Kidney tubule cell (primary cell): ENCODE results near the gene ANP32E.
A peak's percentile ranks its signal among the peaks of the same experiment; 100 is the strongest.

Experiments used
- DNase-seq: peaks from one replicate; pipeline ENCODE4 v3.0.0-alpha.2; 2018; ENCODE audit warnings: low spot score

Gene ANP32E

DNA sequence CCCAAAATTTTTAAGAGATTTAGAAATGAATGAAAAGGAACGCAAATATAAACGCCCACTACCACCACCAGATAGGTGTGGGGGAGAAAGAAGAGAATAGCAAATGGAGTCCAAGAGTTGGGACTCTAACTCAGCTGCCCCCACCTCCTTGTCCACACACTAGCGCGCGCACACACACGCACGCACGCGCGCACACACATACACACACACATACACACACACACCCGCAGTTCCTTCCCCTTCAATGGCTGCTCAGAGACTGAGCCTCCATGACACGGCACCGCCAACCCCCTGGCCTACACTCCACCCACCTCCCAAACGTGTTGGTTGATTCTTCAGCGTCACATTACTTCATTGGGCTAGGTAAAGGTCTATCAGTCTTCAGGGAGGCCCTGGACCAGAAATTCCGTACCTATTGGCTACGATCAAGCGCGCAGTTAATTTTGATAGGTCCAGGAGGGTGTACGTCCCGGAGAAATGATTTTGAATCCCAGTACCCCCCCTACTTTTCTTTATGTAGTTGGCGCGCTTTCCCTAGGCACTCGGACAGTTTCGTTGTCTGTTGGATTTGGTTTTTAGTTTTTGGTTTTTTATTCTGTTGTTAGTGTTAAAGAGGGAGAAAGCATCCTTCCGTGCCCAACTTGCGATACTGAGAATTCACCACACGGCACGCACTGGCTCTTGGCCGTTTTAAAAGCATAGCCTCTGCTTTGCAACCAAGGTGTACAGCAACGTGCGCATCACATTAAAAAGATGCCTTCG lies at the start of gene ANP32E:
Gene ANP32E, minus strand, starts transcription at position 261 of the 762 bp plus-strand sequence. CDS start 326 bp downstream, outside the sequence.
- peak; percentile 99 for DNase-seq

DNA sequence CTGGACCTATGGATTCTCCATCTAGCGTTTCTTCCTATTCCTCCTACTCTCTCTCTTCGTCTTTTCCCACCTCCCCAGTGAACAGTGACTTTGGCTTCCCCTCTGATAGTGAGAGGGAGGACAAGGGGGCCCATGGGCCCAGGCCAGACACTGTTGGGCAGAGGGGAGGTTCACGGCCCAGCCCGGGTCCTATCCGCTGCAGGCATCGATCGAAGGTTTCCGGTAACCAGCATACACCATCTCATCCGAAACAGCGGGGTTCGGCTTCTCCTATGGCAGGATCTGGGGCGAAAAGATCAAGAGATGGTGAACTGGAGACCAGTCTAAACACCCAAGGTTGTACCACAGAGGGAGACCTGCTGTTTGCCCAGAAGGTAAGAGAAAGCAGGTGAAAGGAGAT lies 47.3 kb upstream of the ANP32E start:
- no peak for DNase-seq

DNA sequence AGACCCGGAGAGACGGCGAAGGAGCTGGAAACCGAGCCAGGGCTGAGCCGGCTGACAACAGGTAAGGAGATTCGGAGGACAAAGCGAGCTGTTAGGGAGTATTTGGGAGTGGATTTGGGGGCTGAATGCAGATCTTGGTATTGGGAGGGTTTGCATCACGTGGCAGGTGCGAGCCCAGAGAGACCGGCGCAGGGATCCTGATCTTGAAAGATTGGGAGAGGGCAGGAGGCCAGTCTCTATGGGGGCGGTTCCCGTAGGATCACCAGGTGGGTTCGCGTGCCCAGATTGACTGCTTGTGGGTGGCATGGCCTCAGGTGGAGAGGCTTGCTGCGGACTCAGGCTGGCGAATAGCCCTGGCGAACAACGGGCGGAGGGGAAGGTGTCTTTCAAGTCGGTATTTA lies 46.6 kb upstream of the ANP32E start:
- no peak for DNase-seq

DNA sequence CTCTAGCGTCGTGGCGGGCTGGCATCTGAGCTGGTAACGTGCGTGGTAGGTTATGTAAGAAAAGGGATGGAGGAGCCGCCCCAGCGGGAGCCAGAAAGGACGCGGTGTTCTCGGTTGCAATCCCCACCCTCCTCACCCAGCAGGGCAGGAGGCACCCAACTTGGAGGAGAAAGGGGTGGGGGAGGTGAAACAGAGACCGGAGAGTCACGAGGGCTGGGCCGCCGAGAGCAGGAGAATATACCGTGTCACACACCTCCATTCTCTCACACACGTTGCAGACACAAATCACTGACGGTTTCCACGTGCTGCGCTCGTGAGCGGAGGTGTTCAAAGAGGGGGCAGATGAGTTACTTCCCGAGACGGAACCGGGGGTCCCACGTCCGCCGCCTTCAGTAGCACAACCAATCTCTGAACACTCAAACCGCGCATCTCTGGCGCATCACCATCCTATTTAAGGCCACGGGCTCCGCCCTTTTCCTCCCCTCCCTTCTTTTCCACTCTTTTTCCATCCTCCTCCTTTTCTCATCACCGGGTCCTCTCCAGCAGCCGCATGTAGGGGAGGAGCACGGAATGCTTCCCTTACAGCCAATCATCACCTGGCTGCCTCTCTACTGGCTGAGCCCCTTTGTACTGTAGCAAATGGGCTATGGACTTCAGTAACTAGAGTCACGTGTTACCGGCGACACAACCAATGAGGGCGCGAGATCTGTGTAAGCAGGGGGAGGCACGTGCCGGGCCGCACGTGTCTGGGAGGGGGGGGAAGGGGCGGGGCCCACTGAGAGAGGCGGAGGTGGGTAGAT lies 46.0 kb upstream of the ANP32E start, which contains the start of gene CIART:
Gene CIART, plus strand, starts transcription at position 797 of the 800 bp plus-strand sequence. CDS start 714 bp downstream, outside the sequence.
- DNase-seq, result peak; percentile 99

DNA sequence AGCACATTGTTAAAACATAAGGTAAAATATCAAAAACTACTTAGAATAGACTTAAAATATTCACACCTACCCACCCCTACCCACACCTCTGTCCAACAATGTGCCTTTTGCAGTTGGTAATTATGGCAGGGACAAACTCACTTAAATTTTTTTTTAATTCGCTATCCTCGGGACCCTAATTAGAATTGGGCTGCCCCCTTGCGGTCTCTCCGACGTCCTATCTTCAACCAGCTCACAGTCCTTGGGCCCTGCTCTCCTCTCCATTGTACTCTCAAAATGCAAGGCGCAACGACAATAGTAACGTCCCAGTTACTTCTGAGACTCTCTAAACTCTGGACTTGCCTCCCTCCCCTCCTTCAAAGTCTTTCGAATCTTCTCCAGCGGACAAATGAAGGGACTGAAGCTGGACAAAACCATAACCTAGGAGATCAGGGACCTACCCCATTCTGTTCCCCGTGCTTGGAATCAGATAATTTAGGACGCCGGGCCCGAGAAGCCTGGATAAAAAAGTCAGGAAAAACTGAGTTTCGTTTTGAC lies 45.4 kb upstream of the ANP32E start:
- peak; percentile 64 for DNase-seq

DNA sequence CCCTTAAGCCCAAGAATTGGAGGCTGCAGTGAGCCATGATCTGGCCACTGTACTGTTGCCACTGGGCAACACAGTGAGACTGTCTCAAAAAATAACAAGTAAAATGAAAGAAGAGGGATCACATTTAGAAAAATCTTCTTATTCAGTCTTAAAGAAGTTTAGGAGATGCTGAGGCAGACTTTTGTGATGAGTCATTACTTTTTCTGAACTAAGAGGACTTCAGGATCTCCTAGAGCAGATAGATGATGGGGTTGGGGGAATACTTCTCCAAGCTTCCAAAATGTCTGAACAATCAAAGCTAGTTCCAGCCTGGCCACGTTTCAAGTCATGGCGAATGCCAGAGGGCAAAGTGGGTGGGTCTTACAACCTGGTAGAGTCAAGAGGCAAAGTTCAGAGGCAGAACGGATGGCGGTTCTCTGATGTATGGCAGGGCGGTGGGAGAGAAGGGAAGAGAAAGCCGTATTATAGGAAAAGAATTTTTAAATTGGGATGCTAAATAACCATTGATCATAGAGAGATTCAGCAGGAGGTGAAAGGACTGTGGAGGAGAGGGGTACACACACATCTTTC lies 44.3 kb upstream of the ANP32E start:
- DNase-seq, result no peak

DNA sequence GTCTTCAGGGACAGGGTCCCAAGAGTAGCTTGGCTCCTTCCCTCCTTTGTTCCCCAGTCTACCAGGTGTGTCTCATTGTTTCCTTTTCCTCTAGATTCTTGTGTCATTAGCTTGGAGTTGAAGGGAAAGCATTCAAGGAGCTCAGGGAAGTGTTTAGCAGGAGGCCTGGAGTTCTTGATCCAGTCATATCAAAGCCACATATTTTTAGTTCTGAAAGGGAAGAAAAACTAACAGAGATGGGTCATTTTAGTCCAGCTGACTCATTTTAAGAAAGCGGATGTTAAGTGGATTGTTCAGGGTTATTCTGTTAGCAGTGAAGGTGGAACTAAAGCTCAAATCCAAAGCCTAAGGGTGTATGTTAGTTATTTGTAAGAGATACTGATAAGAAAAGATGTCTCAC lies 37.4 kb upstream of the ANP32E start:
- DNase-seq, result peak; percentile 14

DNA sequence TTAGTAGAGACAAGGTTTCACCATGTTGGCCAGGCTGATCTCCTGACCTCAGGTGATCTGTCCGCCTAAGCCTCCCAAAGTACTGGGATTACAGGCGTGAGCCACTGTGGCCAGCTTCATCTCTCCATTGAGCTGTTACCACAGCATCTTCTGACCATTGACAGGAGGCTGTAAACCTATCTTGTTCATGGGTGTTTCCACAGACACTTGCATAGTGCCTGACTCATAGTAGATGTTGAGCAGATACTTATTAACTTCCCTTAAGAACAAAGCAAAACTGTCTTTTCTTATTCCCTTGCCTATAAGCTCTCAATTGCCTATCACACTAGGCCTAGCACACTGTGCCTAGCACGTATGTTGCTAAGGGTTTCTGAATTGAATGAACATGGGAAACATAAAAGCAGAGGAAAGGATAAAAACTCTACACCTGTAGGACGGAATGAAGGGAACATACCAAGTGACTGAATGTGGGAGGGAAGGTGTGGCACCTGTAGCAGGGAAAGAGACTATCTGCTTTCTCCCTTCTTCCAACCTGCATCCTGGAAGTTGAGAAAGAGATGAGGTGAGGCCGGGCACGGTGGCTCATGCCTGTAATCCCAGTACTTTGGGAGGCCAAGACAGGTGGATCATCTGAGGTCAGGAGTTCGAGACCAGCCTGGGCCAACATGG lies 35.5 kb upstream of the ANP32E start:
- peak; percentile 76 for DNase-seq

DNA sequence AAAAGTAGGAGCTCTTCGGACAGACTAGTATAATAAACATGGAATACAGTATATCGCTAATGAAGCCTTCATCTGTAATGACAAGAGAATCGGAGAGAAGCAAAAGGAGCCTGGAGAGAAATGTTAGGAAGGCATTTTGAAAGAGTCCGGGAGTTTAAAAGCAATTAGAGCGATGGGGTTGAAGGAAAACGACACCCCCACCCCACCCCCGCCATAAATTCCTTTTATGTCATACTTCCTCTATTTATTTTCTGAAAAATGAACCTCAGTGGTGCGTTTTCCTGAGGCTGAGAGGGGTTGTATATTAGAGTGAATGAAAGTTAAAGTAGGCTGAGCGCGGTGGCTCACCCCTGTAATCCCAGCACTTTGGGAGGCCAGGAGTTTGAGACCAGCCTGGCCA lies 33.5 kb upstream of the ANP32E start:
- no peak for DNase-seq

DNA sequence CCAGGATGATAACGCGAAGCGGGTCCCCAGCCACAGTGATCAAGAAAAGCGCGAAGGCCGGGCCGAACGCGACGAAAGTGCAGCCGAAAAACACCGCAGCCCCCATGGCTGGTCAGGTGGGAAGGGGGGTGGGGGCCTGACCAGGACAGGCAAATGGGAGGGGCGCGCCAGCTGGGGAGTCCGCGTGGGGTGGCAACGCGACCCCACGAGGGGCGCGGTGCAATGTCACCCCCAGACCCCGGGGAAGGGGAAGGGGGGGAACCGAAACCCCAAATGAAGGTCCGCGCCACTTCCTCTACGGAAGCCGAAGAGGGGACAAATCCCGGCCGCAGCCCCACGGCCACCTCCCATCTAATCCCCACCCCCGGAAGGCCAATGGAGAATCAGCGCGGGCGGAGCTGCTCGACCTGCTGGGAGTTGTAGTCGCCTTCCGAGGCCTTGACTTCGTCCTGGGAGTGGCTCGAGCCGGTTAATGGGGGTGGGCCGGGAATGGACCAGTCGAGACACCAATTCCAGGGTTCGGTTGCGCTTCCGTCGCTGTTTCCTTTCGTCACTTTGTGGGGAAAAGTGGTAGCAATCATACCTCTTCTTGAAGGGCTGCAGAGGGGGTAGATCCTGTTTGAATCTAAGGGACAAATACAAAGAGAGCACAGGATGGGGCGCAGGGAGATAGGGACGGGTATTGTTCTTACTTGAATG lies 32.9 kb upstream of the ANP32E start, which contains the start of gene APH1A:
Gene APH1A, minus strand, starts transcription at position 312 of the 699 bp plus-strand sequence. Its CDS starts 206 bp downstream, at position 106.
- DNase-seq, result peak; percentile 97

DNA sequence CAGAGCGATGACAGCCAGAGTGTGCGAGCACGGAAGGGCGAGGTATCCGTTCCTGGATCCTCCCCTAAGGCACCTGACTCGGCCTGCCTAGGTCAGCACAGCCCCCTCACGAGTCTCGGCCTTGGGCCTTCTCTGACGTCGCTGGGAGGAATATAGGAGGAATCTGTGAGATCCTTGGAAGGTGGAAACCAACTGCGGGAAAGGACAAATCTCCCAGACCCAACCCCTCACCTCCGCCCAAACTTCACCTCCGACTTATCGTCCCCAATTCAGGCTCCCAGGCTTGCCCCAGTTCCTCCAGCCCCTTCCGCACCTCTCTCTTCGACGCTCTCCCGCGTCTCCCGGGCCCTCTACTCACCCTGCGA lies 32.4 kb upstream of the ANP32E start:
- DNase-seq, result peak; percentile 58

DNA sequence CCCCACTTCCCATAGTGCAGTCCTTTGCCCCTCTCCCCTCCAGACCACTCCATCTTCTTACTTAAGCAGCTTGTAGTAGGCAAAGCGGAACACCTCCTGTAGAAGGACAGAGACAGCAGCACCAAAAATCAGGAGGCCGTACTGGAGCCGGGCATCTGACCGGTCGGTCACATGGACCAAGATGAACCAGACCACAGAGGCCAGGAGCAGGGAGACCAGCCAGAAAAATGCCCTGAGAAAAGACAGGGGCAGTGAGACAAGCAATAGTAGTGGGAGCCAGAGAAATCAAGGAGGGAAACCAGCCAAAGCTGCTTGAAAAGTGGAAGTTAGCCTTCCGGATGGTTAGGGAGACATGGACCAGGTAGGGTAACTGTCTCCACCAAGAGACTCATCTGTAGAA lies 32.0 kb upstream of the ANP32E start:
- DNase-seq, result no peak

DNA sequence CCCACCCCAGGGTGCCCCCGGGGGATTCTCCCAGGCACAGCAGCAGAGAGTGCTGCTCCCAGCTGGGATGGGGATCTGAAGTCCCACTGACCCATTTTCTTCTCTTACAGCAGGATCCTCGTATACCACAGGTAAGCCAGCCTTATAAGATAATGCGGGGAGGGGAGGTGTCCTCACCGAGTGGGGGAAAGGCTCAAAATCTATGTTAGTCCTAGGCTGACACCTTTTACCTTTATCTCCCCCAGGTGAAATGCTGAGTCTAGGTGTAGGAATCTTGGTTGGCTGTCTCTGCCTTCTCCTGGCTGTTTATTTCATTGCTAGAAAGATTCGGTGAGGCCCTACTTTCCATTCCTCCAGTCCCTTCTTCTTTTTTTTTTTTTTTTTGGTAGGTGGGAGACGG lies 27.6 kb upstream of the ANP32E start:
- DNase-seq, result no peak

DNA sequence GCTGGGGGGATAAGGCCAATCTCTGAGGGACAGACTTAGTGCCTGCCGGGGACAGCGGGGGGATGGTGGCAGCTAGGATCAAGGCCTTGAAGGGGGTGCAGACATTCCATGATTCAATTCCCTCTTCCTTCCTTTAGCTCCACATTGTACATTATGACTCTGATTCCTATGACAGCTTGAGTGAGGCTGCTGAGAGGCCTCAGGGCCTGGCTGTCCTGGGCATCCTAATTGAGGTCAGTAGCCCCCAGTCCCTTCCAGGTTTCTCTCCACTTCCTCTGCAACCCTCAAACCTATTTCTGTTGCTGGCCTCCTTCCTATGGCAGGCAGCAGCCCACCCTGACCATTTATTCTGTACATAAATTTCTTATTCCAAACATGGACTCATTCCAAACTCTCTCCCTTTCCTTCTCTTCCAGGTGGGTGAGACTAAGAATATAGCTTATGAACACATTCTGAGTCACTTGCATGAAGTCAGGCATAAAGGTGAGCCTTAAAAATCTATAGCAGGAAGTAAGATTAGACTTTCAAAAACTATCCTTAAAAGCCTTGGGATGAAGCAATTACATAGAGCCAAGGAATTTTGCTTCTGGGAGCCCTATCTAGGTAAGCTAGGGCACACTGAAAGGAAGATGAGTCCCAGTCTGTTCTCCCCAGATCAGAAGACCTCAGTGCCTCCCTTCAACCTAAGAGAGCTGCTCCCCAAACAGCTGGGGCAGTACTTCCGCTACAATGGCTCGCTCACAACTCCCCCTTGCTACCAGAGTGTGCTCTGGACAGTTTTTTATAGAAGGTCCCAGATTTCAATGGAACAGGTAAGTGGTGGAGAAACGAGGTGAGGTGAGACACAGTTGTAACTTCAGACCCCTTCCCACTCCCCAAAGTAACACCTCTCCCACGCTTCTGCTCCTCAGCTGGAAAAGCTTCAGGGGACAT lies 26.7 kb upstream of the ANP32E start:
- peak; percentile 82 for DNase-seq

DNA sequence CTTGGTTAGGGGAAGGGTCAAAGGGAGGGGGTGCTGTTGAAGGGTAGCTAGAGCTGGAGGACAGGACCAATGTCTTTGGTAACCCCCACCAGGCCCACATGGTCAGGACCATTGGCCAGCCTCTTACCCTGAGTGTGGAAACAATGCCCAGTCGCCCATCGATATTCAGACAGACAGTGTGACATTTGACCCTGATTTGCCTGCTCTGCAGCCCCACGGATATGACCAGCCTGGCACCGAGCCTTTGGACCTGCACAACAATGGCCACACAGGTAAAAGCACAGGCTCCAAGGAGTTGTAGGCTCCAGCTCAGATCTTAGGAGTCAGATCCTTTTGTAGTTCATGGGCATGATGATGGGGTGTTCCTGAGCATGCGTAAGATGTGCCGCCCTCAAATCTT lies 25.5 kb upstream of the ANP32E start:
- DNase-seq, result no peak

DNA sequence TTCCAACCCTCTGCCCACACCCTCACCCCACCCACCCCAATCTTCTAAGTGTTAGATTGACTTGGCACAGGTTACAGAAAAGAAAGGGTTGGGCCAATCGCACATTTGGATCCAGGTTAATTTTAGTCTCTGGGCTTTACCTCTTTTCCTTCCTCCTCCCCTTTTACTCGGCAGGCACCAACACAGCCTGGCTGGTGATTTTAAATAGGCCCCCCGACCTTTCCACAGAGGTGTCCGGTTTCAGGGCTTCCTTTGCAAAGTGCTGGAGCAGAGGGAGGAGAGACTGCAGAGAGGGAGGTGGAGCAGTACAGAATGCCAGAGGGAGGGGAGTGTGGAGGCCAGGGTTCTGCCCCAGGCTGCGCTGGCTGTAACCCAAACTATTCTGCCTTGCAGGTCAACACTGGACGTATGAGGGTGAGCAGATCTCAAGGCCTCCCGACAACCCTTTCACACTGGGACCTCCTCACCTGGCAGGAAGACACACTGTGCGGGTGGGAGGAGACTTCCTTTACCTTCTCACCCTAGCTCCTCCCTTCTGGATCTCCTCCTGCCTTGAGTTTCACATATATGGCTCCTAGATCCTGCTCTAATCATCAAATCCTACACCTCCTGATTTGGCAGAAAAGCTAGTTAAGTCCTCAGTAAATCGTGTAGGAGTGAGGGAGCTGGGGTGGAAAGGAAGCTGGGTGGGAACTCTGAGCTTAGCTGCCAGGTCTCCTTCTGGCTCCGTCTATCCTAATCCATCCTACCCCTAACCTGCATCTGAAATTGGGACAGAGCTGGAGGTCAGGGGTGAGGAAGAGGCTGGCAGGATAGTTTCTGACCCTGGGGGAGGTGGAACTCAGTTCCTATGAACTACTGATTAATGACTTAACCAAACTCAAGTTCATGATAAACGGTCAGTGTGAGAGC lies 24.1 kb upstream of the ANP32E start:
- peak; percentile 52 for DNase-seq

DNA sequence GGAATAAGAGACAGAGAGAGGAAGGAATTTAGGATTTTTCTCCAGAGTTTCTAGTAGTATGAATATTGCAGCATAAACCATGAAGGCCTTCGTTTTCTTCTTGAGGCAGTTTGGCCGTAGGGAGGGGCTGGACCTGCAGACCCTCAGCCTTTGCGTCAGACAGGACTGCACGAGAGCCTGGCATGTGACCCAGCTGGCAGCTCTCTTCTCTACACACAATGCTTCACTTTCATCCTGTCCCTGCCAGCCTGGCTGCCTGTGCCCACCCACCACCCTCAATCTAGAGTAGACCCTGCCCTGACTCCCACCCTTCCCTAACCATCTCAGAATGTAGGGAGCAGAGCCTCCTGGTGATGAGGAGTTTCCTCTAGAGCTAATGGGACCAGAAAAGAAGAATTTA lies 23.3 kb upstream of the ANP32E start:
- no peak for DNase-seq

DNA sequence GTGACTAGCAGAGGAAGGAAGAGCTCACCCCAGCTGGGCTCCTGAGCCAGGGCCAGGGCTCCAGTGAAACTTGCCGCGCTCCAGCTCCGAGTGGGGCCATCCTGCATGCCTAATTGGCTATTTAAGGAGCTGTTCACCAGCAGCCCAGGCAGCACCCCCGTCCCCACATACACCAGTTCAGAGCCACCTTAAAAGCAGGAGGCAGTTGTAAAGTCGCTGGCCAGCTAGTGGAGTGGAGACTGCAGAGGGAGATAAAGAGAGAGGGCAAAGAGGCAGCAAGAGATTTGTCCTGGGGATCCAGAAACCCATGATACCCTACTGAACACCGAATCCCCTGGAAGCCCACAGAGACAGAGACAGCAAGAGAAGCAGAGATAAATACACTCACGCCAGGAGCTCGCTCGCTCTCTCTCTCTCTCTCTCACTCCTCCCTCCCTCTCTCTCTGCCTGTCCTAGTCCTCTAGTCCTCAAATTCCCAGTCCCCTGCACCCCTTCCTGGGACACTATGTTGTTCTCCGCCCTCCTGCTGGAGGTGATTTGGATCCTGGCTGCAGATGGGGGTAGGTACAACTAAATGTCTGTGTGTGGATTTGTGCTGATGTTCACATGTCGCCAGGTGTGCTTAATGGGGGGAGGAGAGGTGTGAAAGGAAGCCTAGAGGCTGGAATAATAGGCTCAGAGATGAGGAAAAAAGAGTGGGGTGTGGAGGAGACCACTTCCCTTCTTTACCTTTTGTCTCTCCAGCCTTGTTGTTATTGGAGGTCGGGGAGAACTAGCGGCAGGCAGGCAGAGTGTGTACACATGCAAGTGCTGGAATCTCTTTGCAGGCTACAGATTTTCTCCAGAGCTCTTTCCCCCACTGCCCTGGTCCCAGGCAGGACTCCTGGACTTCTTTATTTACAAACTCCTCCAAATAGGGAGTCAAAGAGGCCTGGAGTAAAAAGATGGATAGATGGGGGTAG lies 22.0 kb upstream of the ANP32E start, which contains the start of gene CA14:
Gene CA14, plus strand, starts transcription at position 151 of the 962 bp plus-strand sequence. Its CDS starts 355 bp downstream, at position 506.
- DNase-seq, result no peak
